H1 (cell line): Measurements from ENCODE around the gene BBX. TPM values are rescaled to one million over a fixed set of nuclear protein-coding genes. Genes with fewer than 3 reads are reported as not detected.

Experiments
- CTCF ChIA-PET: fragments of 300-600 bp; sonication (Branson Sonifier 250); formaldehyde crosslinking; loops from one replicate; lab custom pipeline; 2021; ENCODE audit not compliant: partially characterized antibody; lab: Charles Lee
- POLR2A ChIA-PET: fragments of 300-600 bp; sonication (Branson Sonifier 250); formaldehyde crosslinking; loops from one replicate; lab custom pipeline; 2021; ENCODE audit warnings: inconsistent platforms; ENCODE audit not compliant: partially characterized antibody; lab: Charles Lee
- DNase-seq, 2 experiments: peaks; one replicate each; pipeline versions ENCODE4 v3.0.0 to v3.0.0-alpha.2; 2010 to 2022; ENCODE audit warnings: low spot score in 2 of 2, low read depth in 1 of 2, mixed read lengths in 1 of 2
- FAIRE-seq: peaks from 2 replicates; lab custom pipeline; 2011; peaks lifted over from hg19 to GRCh38; lab: Jason Lieb, UNC
- H2AFZ ChIP-seq: 2 replicates; pipeline ENCODE4 v1.8.1; 2012; ENCODE audit warnings: low read length, inconsistent platforms
- H2AK5ac ChIP-seq: 2 replicates; pipeline ENCODE4 v1.6.1; 2013; ENCODE audit warnings: low read depth, low read length
- H2BK120ac ChIP-seq: replicated peaks from 2 replicates; pipeline ENCODE3; 2013; ENCODE audit warnings: low read depth, low read length, inconsistent platforms
- H2BK12ac ChIP-seq: 2 replicates; pipeline ENCODE4 v1.6.1; 2013; ENCODE audit warnings: low read depth, low read length
- H2BK15ac ChIP-seq: 2 replicates; pipeline ENCODE4 v1.6.1; 2013; ENCODE audit warnings: low read length
- H2BK20ac ChIP-seq: 2 replicates; pipeline ENCODE4 v1.6.1; 2013; ENCODE audit warnings: low read length
- H2BK5ac ChIP-seq: 2 replicates; pipeline ENCODE4 v1.6.1; 2013; ENCODE audit warnings: low read depth, low read length
- H3K14ac ChIP-seq: 2 replicates; pipeline ENCODE4 v1.6.1; 2013; ENCODE audit warnings: inconsistent platforms; ENCODE audit not compliant: insufficient read length
- H3K18ac ChIP-seq: 2 replicates; pipeline ENCODE4 v1.6.1; 2013; ENCODE audit warnings: low read length; ENCODE audit errors: extremely low read depth
- H3K23ac ChIP-seq: 2 replicates; pipeline ENCODE4 v1.6.1; 2013; ENCODE audit warnings: inconsistent platforms; ENCODE audit not compliant: insufficient read length
- H3K23me2 ChIP-seq: 2 replicates; pipeline ENCODE4 v1.6.1; 2013; ENCODE audit warnings: low read depth, low read length
- H3K27ac ChIP-seq: 2 replicates; pipeline ENCODE4 v1.6.1; 2011; ENCODE audit warnings: low read depth, low read length, inconsistent platforms
- H3K27me3 ChIP-seq, 4 experiments: replicated peaks in 1 of 4; 1 replicate in 1 of 4; 2 replicates in 3 of 4; pipeline versions ENCODE4 v1.6.1 to v1.8.1; 2011 to 2013; ENCODE audit warnings: low read length in 3 of 4, mild to moderate bottlenecking in 3 of 4, inconsistent platforms in 2 of 4, mixed read lengths in 2 of 4, moderate library complexity in 1 of 4; ENCODE audit not compliant: control insufficient read depth in 3 of 4, insufficient read depth in 3 of 4; ENCODE audit errors: extremely low read depth in 1 of 4
- H3K36me3 ChIP-seq, 4 experiments: 2 replicates each; pipeline versions ENCODE4 v1.6.1 to v1.8.1; 2011 to 2013; ENCODE audit warnings: mild to moderate bottlenecking in 4 of 4, low read length in 3 of 4, moderate library complexity in 2 of 4, control low read depth in 1 of 4, inconsistent platforms in 1 of 4; ENCODE audit not compliant: insufficient read depth in 4 of 4, control insufficient read depth in 2 of 4
- H3K4ac ChIP-seq: replicated peaks from 2 replicates; pipeline ENCODE3; 2013; ENCODE audit warnings: low read length, low read depth, mixed read lengths, inconsistent platforms; ENCODE audit not compliant: insufficient read length
- H3K4me1 ChIP-seq, 4 experiments: replicated peaks in 1 of 4; 1 replicate in 1 of 4; 2 replicates in 3 of 4; pipeline versions ENCODE4 v1.6.1 to v1.8.1; 2011 to 2013; ENCODE audit warnings: low read length in 3 of 4, inconsistent platforms in 2 of 4, mixed read lengths in 1 of 4; ENCODE audit not compliant: insufficient read depth in 4 of 4, control insufficient read depth in 3 of 4
- H3K4me2 ChIP-seq, 2 experiments: 2 replicates each; pipeline versions ENCODE4 v1.6.1 to v1.8.1; 2011 to 2013; ENCODE audit warnings: low read depth in 2 of 2, low read length in 2 of 2, control low read depth in 1 of 2, inconsistent platforms in 1 of 2, mild to moderate bottlenecking in 1 of 2; ENCODE audit not compliant: insufficient read depth in 1 of 2
- H3K4me3 ChIP-seq, 4 experiments: fragments of 200-600, 300-600 bp in 1 of 4; sonication (generic), shearing (Covaris generic), sonication (Bioruptor Twin) in 1 of 4; 2 replicates each; pipeline versions ENCODE4 v1.5.1 to v1.8.1; 2011 to 2016; ENCODE audit warnings: low read length in 4 of 4, low read depth in 3 of 4, control low read depth in 2 of 4, inconsistent platforms in 2 of 4, mild to moderate bottlenecking in 2 of 4, mixed read lengths in 1 of 4, moderate library complexity in 1 of 4; ENCODE audit not compliant: insufficient read depth in 2 of 4; ENCODE audit errors: extremely low read depth in 1 of 4
- H3K56ac ChIP-seq: replicated peaks from 2 replicates; pipeline ENCODE3; 2013; ENCODE audit warnings: low read depth, mild to moderate bottlenecking, mixed read lengths, low read length, inconsistent platforms; ENCODE audit not compliant: insufficient read length
- H3K79me1 ChIP-seq: 2 replicates; pipeline ENCODE4 v1.6.1; 2013; ENCODE audit warnings: low read depth, low read length, control low read depth
- H3K79me2 ChIP-seq, 2 experiments: 2 replicates each; pipeline versions ENCODE4 v1.6.1 to v1.8.1; 2012 to 2013; ENCODE audit warnings: low read length in 2 of 2, mild to moderate bottlenecking in 2 of 2, inconsistent platforms in 1 of 2; ENCODE audit not compliant: insufficient read depth in 2 of 2, control insufficient read depth in 1 of 2
- H3K9ac ChIP-seq, 4 experiments: replicated peaks in 1 of 4; 1 replicate in 1 of 4; 2 replicates in 3 of 4; pipeline versions ENCODE4 v1.6.1 to v1.8.1; 2011 to 2013; ENCODE audit warnings: low read depth in 3 of 4, low read length in 3 of 4, control low read depth in 2 of 4, mild to moderate bottlenecking in 2 of 4, moderate library complexity in 2 of 4, inconsistent platforms in 1 of 4; ENCODE audit errors: extremely low read depth in 1 of 4
- H3K9me3 ChIP-seq, 2 experiments: 2 replicates each; pipeline versions ENCODE4 v1.6.1 to v1.8.1; 2012 to 2013; ENCODE audit warnings: mild to moderate bottlenecking in 2 of 2, moderate library complexity in 2 of 2, control low read depth in 1 of 2, inconsistent platforms in 1 of 2, low read depth in 1 of 2, low read length in 1 of 2, mixed read lengths in 1 of 2; ENCODE audit not compliant: insufficient read depth in 2 of 2
- H4K20me1 ChIP-seq, 2 experiments: replicated peaks in 1 of 2; 2 replicates each; pipeline versions ENCODE3 to v1.8.1; 2011 to 2013; ENCODE audit warnings: inconsistent platforms in 2 of 2, low read length in 2 of 2, mild to moderate bottlenecking in 1 of 2; ENCODE audit not compliant: insufficient read depth in 2 of 2, control insufficient read depth in 1 of 2
- H4K5ac ChIP-seq: 2 replicates; pipeline ENCODE4 v1.6.1; 2013; ENCODE audit warnings: low read length, low read depth, mixed read lengths, inconsistent platforms; ENCODE audit not compliant: insufficient read length
- H4K8ac ChIP-seq: 2 replicates; pipeline ENCODE4 v1.8.0; 2013; ENCODE audit warnings: mild to moderate bottlenecking, moderate library complexity, low read length, inconsistent platforms; ENCODE audit not compliant: insufficient read depth; ENCODE audit errors: extremely low read depth
- H4K91ac ChIP-seq: replicated peaks from 2 replicates; pipeline ENCODE3; 2013; ENCODE audit warnings: low read length, mixed read lengths, inconsistent platforms; ENCODE audit not compliant: insufficient read length
- CHD2 ChIP-seq: IDR thresholded peaks from 2 replicates; pipeline ENCODE4 v1.6.1; 2012; ENCODE audit warnings: low read length, improper control_type of control experiment
- CTCF ChIP-seq, 3 experiments: IDR thresholded peaks; 1 replicate in 2 of 3; 2 replicates in 1 of 3; pipeline versions ENCODE4 v1.5.1 to v1.6.1; 2011; ENCODE audit warnings: low read length in 3 of 3, mild to moderate bottlenecking in 3 of 3, inconsistent platforms in 2 of 3, low read depth in 1 of 3, moderate library complexity in 1 of 3; ENCODE audit not compliant: insufficient read depth in 1 of 3; ENCODE audit errors: control extremely low read depth in 1 of 3
- POU5F1 ChIP-seq: IDR thresholded peaks from 2 replicates; pipeline ENCODE4 v1.6.1; 2011; ENCODE audit warnings: low read depth, mild to moderate bottlenecking, low read length, moderate library complexity
- RAD21 ChIP-seq, 2 experiments: IDR thresholded peaks in 1 of 2; conservative IDR thresholded peaks in 1 of 2; 2 replicates each; pipeline ENCODE4 v1.6.1; 2011; ENCODE audit warnings: low read depth in 2 of 2, low read length in 2 of 2, improper control_type of control experiment in 1 of 2, inconsistent platforms in 1 of 2, mild to moderate bottlenecking in 1 of 2, moderate library complexity in 1 of 2
- WGBS, 2 experiments: shearing (Covaris generic) in 1 of 2; methylation state at CpG; one replicate each; pipeline versions ENCODE4 v1.1.6 to v1.1.7; 2013 to 2015; ENCODE audit warnings: low lambda C conversion rate in 2 of 2, mixed read lengths in 2 of 2, inconsistent platforms in 1 of 2, low coverage in 1 of 2, missing lambda C conversion rate in 1 of 2; ENCODE audit not compliant: insufficient replicate concordance in 2 of 2, insufficient coverage in 1 of 2, insufficient read length in 1 of 2; ENCODE audit errors: extremely low coverage in 1 of 2, missing lambda C conversion rate in 1 of 2; 5-methylcytosine and 5-hydroxymethylcytosine counted together
- polyA plus RNA-seq, 7 experiments: library from polyadenylated mRNA; depleted of rRNA in 3 of 7; stranded (reverse) in 5 of 7; unstranded in 2 of 7; fragments of >200 nt in 5 of 7; fragments of 200-250 nt in 2 of 7; gene quantifications; 1 replicate in 5 of 7; 2 replicates in 1 of 7; 4 replicates in 1 of 7; pipeline versions ENCODE4 v1.2.1 to v1.2.3, GENCODE V29; 2011 to 2013; ENCODE audit warnings: missing spikeins in 2 of 7, mixed read lengths in 2 of 7
- total RNA-seq: library from RNA; stranded (reverse); fragmentation: NEBNext Ultra II Directional; extraction: Animal tissue kit (Norgen Biotek cat#: 25700); gene quantifications from 2 replicates; pipeline ENCODE4 v1.2.1, GENCODE V29; 2021

Gene BBX
- total and polyA plus RNA-seq, 2 of the 8 experiments (the other 6 are each of a cell fraction or from before 2014, with no cell fraction given): 11.0 to 42.5 TPM

GRCh38 chr3:107855710-107856109 lies 332.9 kb downstream of the BBX start:
- no peak overlapping the region for H2BK20ac ChIP-seq
- peak; percentile 90 for FAIRE-seq
- no peak overlapping the region for H3K4me3 ChIP-seq
- H3K9ac ChIP-seq: no peak overlapping the region
- H3K27ac ChIP-seq: no peak overlapping the region
- H3K79me1 ChIP-seq: no peaks in the 10 kb centered on the region
- H3K79me2 ChIP-seq: no peaks in the 10 kb centered on the region
- no peak overlapping the region for H2BK12ac ChIP-seq
- H2BK5ac ChIP-seq: no peak overlapping the region
- H2BK15ac ChIP-seq: no peak overlapping the region
- no peaks in the 10 kb centered on the region for H3K4me1 ChIP-seq
- H3K27me3 ChIP-seq: no peaks in the 10 kb centered on the region
- H4K8ac ChIP-seq: no peak overlapping the region
- 81% methylated on average over 5 of the region's 5 CpGs; no CpG with 5 or more reads in 1 of the 2 experiments for whole genome bisulfite sequencing, 2 experiments
- H2AFZ ChIP-seq: no peak overlapping the region
- H3K4ac ChIP-seq: no peak overlapping the region
- no peak overlapping the region for H2BK120ac ChIP-seq
- H3K18ac ChIP-seq: no peak overlapping the region
- no peaks in the 10 kb centered on the region for H3K23me2 ChIP-seq
- H4K91ac ChIP-seq: no peak overlapping the region
- DNase-seq: no peak
- H4K5ac ChIP-seq: no peak overlapping the region
- no peaks in the 10 kb centered on the region for H3K36me3 ChIP-seq
- no peak for TF ChIP-seq POU5F1
- TF ChIP-seq RAD21 (IDR thresholded peaks at IDR 0.05 in 1 of 2, conservative IDR thresholded peaks at IDR 0.05 in 1 of 2; ENCODE audit: low read depth in 2 of 2, low read length in 2 of 2): peak; percentile 4 to 45; a peak in 2 of 4 replicates
- peak in 2 of 3 experiments; percentile 14 to 34; a peak in 2 of 4 replicates for TF ChIP-seq CTCF (IDR thresholded peaks at IDR 0.05; ENCODE audit: control extremely low read depth in 1 of 3, insufficient read depth in 1 of 3, low read depth in 1 of 3, low read length in 3 of 3)
- no peak for TF ChIP-seq CHD2
- H3K23ac ChIP-seq: no peak overlapping the region
- H3K9me3 ChIP-seq: no peaks in the 10 kb centered on the region
- no peak overlapping the region for H3K4me2 ChIP-seq
- no peak overlapping the region for H3K56ac ChIP-seq
- H2AK5ac ChIP-seq: no peak overlapping the region
- CTCF ChIA-PET: interaction anchor here (0.7 to 2.2 kb wide), 11 partner anchors 10 to 463 kb away, joined by 3 to 11 read pairs (median 4); no protein-coding TSS in a partner anchor
- no peaks in the 10 kb centered on the region for H4K20me1 ChIP-seq
- H3K14ac ChIP-seq: no peak overlapping the region
- POLR2A ChIA-PET: no interaction called here
